NCI-H187 (cell line): Measurements from ENCODE around the gene KEAP1.
A peak's percentile ranks its signal among the peaks of the same experiment; 100 is the strongest.
"Not testable (repeated sequence)": the region's sequence is repeated elsewhere in the genome, so short reads cannot be mapped to it uniquely, and the experiment has no call there.

Experiments
- DNase-seq, 2 experiments: peaks; one replicate each; lab custom pipeline; 2025; lab: John Stamatoyannopoulos, UW

KEAP1 gene

DNA sequence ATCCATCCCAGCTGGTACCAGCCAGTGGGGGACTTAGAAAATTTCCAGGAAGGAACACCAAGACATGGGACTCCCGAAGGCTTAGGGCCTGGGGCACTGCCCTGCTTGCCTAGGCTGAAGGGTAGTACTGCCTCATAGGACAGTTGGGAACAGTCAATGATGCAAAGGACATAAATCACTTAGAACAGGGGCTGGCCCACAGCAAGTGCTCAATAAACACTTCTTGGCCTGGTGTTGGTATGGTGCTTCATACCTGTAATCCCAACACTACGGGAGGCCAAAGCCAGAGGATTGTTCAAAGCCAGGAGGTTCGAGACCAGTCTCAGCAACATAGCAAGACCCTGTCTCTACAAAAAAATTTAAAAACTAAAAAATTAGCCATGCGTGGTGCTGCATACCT, 5.8 kb downstream of the KEAP1 start:
- DNase-seq, result no peak

DNA sequence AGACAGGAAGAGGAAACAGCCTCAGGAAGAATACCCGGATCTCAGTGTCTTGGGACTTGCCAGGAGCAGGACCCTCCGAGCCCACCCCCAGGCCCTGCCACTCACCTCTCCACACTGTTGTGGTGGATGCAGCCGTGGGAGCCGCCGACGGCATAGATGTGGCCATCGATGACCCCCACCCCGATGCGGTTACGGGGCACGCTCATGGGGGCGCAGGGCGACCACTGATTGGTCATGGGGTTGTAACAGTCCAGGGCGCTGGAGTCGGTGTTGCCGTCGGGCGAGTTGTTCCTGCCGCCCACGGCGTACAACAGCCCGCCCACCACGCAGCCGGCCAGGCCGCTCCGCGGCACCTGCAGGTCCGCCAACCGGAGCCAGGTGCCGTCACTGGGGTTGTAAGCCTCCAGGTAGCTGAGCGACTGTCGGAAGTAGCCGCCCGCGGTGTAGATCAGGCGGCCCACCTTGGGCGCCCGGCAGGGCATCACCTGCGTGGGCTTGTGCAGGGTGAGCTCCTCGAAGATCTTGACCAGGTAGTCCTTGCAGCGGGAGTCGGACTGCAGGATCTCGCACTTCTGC, 11.6 kb downstream of the KEAP1 start:
- DNase-seq, result no peak

DNA sequence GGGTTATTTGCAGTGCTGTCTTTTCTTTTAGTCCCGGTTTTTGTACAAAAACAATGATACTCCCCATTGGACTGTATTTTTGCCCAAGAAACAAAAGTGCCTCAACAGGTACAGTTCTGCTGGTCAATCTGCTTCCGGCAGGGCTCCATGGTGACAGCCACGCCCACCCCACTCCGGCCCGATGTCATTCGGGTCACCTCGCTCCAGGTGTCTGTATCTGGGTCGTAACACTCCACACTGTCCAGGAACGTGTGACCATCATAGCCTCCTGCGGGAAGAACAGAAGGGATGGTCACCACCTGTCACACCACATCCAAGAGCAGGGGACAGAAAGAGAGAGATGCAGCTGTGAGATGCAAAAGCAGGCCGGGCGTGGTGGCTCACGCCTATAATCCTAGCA, 16.6 kb downstream of the KEAP1 start:
- DNase-seq, result no peak

DNA sequence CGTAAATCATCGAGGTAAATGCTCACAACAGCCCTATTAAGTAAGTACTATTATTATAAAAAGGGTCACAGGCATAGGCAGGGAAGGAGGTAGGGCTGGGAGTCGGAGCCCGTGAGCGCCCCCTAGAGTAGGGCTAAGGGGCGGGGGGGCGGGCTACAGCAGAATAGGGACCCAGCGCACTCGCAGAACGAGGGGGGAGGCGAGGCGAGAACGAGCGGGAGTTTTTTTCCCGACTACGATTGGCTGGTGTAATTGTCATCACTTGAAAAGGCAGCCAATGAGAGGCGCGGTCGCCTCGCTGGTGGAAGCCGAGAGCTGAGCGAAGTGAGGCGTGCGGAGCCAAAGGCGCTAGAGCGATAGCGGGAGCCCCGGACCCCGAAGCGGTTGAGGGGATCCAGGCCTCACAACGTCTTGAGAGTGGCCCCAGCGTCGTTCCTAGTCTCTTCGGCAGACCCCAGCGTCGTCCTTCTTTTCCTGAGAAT, 24.2 kb downstream of the KEAP1 start:
- DNase-seq, result peak in 1 of 2 experiments; percentile 5

DNA sequence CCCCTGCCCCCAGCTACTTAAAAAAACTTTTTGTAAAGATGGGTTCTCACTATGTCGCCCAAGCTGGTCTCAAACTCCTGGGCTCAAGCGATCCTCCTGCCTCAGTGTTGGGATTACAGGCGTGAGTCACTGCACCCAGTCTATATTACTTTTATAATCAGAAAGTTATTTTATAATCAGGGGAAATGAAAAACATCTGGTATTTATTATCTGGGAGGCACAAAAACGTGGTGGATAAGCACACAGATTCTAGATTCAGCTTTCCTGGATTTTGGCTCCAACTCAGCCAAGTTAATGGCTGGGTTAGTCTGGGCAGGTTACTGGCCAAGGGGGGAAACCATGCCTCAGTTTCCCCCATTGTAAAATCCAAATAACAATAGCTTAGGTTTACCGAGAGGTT, 24.7 kb downstream of the KEAP1 start:
- no peak for DNase-seq

DNA sequence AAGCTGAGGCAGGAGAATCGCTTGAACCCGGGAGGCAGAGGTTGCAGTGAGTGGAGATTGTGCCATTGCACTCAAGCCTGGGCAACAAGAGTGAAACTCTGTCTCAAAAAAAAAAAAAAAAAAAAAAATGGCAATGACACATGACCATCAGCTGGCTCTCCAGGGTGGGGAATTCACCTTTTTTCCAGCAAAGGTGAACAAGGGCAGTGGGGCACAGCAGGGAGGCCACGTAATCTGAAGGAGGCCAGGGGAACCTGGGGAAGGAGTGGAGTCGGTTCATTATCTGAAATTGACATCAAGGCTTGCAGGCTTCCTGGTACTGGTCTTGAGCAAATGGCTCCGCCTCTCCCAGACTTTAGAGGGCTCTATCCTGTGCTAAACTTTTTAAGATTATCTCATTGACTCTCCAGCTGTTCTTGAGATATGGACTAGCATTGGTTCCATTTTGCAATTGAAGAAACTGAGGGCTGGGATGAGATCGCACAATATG, 28.1 kb downstream of the KEAP1 start:
- DNase-seq, result no peak

DNA sequence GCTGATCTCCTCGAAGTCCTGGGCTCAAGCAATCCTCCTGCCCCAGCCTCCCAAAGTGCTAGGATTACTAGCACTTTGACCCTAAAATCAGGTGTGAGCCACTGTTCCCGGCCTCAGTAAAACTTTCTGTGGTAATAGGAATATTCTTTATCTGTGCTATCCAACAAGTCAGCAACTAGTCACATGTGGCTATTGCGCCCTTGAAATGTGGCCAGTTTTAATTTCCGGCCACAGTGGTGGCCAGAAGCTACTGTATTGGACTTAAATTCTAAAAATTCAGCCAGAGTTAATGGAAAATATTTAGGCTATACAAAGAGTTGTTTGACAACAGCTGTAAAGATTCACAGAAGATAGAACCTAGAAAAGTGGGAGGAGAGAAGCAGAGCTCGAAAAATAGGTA, 30.0 kb downstream of the KEAP1 start:
- DNase-seq, result no peak

DNA sequence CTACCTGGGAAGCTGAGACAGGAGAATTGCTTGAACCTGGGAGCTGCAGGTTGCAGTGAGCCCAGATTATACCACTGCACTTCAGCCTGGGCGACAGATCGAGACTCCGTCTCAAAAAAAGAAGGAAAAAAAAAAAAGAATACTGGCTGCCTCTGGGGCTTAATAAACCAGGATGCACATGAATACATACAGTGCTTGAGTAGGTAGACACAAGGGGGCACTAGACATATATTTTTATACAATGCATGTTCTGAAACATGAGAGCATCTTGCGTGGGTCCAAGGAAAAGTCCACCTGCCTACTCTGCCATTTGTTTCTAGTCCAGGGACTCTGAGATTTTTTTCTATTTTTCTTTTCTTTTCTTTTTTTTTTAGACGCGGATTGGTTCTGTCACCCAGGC, 31.2 kb downstream of the KEAP1 start:
- no peak for DNase-seq

DNA sequence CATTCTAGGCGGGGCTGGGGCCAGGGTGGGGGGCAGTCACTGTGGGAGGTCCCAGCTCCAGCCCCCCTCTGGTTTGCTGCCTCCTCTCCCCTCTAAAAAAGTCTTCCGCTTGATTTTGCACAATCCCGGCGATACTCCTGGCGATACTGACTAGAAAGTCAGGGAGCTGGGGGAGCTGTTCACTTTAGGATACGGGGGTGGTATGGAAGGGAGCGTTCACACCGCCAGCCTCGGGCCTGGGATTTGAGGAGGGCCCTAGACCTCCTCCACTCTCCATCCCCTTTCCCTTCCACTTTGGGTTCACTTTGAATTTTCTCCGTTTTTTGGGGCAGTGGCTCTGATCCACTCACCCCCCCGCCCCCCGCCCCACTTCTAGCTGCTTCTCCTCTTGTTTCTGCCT, 35.0 kb downstream of the KEAP1 start:
- no peak for DNase-seq

DNA sequence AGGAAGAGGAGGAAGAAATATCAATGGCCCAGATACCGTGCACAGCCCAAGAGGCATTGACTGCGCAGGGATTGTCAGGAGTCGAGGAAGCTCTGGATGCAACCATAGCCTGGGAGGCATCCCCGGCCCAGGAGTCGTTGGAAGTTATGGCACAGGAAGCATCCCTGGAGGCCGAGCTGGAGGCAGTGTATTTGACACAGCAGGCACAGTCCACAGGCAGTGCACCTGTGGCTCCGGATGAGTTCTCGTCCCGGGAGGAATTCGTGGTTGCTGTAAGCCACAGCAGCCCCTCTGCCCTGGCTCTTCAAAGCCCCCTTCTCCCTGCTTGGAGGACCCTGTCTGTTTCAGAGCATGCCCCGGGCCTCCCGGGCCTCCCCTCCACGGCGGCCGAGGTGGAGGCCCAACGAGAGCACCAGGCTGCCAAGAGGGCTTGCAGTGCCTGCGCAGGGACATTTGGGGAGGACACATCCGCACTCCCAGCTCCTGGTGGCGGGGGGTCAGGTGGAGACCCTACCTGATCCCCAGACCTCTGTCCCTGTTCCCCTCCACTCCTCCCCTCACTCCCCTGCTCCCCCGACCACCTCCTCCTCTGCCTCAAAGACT, 36.0 kb downstream of the KEAP1 start:
- DNase-seq, result no peak

DNA sequence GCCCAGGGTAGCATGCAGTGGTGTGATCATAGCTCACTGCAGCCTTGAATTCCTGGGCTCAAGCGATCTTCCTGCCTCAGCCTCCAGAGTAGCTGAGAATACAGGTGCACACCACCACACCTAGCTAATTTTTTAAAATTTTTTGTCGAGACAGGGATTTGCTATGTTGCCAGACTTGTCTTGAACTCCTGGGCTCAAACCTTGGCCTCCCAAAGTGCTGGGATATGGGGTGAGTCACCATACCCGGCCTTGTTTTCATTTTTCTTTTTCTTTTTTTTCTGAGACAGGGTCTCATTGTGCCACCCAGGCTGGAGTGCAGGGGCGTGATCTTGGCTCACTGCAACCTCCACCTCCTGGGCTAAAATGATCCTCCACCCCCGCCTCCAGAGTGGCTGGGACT, 38.7 kb downstream of the KEAP1 start:
- no peak for DNase-seq

DNA sequence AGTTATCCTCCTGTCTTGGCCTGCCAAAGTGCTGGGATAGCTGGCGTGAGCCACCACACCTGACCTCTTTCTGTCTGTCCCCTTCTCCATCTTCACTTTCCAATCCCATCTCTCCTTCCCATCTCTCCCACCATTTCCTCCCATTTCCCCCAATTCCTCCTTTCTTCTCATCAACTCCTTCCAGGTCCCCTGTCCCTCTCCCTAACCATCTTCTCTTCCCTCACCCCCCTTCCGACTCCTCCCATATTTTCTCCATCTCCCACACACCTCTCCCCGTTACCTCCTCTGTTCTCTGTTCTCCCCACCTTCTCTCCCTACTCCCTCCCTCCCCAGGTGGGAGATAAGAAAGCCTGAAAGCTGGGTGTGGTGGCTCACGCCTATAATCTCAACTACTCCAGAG, 40.6 kb downstream of the KEAP1 start:
- DNase-seq, result no peak

DNA sequence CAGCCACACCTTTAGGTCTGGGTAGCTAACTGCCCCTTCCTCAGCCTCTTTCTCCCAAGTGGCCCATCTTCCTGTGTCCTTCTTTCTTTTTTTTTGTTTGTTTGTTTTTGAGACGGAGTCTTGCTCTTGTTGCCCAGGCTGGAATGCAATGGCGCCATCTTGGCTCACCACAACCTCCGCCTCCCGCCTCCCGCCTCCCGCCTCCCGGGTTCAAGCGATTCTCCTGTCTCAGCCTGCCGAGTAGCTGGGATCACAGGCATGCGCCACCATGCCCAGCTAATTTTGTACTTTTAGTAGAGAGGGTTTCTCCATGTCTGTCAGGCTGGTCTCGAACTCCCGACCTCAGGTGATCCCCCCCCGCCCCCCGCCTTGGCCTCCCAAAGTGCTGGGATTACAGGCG, 41.1 kb downstream of the KEAP1 start:
- not testable (repeated sequence) for DNase-seq

DNA sequence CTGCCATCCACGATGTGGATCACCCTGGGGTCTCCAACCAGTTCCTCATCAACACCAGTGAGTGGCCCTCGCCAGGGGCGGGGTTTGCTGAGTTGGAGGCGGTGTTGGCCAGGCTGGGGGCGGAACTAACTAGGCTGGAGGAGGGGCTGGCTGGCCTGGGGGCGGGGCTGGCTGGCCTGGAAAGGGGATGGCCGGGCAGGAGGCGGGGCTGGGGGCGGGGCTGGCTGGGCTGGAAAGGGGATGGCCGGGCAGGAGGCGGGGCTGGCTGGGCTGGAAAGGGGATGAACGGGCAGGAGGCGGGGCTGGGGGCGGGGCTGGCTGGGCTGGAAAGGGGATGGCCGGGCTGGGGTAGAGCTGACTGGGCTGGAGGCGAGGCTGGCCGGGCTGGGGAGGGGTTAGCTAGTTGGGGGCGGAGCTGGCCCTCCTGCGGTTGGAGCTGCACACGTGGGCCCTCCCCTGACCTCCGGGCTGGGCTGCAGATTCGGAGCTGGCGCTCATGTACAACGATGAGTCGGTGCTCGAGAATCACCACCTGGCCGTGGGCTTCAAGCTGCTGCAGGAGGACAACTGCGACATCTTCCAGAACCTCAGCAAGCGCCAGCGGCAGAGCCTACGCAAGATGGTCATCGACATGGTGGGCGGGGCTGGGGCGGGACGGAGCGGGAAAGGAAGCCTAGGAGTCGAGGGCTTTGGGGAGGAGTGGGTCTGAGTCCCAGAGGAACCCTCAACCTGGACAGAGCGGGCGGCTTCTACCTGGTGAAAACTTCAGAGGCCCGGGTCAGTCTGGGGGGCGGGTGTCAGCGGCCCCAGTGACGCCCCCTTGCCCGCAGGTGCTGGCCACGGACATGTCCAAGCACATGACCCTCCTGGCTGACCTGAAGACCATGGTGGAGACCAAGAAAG, 41.9 kb downstream of the KEAP1 start:
- DNase-seq, result peak; percentile 60 to 72

DNA sequence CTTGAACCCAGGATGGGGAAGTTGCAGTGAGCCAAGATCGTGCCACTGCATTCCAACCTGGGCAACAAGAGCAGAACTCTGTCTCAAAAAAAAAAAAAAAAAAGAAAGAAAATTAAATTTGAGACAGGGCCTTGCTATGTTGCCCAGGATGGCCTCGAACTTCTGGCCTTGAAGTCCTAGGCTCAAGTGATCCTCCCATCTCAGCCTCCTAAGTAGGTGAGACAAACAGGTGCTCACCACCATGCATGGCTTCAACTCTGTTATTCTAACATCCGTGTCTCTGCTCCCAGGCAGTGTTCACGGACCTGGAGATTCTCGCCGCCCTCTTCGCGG, 42.5 kb downstream of the KEAP1 start:
- DNase-seq, result no peak

DNA sequence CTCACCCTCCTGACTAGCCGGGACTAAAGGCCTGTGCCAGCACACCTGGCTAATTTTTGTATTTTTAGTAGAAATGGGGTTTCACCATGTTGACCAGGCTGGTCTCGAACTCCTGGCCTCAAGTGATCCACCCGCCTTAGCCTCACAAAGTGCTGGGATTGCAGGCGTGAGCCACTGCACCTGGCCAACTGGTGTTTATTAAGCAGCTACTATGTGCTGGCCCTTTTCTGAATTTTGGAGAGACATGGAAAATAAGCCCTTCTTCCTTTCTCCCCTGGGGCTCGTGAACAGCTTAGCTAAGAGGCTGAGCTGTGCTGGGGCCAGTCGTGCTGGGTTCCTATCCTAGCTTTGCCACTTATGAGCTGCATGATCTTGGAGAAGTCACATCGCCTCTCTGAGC, 44.4 kb downstream of the KEAP1 start:
- not testable (repeated sequence) for DNase-seq

DNA sequence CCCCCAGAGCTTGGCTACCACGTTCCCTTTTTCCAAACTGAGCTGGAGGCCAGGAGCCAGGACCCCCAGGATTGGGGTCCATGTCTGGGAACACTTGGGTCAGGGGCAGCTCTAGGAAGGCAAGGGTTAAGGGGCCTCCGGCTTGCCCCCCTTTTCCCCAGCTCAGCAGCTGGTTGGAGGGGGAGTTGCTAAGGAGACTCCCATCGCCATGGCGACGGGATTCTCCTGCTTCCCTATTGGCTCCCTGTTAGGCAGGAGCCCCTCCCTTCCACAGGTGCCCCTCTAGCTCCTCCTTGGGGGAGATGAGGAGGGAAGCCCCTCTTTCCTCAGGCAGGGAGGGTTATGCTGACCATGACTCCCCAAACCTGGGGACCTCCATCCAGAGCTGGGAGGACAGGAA, 48.9 kb downstream of the KEAP1 start:
- no peak for DNase-seq

DNA sequence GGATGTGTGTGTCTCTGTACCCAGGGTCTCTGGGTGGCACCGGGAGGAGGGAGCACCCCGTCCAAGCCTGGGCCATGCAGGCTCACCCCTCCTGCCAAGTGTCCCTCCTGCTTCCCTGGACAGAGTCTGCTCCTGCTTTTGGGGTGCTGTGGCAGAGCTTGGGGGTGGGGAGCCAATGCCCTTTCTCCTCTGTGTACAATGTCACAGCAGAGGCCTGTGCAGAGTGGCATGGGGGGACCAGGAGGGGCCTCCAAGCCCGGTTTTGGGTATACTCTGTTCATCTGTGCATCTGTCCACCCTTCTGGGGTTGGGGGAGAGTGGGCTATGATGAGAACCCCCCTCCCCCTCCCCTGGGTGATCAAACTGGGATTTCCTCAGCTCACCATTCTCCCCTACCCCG, 49.3 kb downstream of the KEAP1 start:
- no peak for DNase-seq

DNA sequence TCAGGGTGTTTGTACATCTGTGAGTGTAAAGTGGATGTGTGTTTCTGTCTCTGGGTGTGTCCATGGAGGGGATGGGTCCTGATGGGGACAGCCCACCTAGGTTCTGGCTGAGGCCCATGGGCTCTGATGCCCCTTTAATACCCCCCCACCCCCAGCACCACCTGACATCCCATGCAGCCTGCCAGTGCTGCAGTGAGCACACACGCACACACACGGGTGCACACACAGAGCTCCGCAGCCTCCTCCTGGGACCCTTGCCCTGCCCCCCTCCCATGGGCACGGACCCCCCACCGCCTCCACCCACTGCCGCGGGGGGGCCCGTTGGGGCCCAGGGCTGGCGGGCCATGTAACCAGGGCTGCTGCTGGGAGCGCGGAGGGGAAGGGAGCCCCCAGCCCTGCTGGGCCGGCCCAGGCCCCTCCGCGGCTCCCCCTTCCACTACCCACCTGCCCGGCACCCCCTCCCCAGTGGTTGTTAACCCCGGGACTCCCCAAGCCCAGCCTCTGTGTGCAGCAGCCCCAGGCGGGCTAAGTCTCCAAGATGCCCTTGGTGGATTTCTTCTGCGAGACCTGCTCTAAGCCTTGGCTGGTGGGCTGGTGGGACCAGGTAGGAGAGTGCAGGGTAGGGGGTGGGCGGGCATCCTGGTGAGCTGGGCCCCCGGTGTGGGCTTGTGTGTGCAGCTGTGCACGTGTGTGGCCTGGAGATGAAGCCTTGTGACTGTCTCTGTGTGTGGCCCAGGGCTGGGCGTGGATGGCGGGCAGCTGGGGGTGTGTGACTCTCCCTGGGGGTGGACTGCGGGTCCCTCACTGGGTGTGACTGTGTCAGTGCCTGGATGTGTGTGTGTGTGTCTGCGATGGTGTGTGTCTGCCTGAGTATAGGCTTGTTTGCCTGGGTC, 50.2 kb downstream of the KEAP1 start:
- DNase-seq, result no peak

DNA sequence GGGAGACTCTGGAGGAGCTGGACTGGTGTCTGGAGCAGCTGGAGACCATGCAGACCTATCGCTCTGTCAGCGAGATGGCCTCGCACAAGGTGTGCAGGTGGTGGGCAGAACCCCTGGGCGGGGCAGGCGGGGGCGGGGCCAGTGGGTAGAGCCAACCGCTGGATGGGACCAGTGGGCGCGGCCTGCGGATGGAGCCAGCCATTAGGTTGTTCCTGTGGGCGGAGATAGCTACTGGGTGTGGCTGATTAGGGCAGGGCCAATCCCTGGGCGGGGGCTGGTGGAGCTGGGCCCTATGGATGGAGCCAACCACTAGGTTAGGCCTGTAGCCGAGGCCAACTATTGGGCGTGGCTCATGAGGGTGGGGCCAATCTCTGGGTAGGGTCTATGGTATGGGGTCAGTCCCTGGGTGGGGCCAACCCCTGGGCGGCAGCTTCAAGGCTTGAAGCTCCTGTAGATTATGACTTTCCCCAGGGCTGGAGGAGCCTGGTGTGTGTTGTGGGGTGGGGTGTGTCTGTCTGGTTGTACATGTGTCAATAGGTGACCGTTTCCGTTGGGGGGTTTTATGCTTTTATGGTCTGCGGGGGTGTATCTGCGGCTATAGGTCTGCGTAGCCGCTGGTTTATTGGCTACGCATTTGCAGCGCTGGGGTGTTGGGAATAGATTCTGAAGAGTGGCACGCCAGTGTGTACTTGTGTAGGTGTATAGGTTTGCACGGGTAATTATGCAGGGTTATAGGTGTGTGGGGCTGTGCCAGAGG, 52.1 kb downstream of the KEAP1 start:
- no peak for DNase-seq

DNA sequence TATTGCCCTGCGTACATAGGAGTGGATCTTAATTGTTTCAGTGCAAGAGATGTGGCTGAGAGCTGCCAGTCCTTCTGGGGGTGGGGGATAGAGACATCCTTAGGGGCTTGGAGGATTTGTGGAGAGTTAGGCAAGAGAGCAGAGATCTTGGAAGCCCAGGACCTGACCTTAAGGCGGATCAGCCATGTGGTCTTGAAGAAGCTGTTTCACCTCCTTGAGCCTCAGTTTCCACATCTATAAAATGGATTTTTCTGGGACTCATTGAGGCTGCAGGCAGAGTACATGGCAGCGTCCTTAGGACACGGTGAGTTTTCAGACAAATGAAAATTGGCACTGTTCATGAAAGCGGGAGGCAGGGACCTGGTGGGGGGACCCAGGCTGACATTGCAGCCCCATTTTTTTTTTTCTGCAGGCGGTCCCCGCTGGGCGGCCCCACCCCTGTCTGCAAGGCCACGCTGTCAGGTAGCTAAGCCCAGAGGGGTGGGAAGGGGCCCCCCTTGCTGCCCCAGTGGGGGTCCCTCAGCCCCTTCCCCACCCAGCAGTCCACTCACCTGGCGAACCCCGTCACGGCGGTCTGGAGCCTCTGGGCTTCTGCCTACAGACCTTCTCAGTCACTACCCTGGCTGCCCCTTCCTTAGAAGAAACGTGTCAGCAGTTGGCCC, 52.8 kb downstream of the KEAP1 start:
- DNase-seq, result no peak
